G401.6 (cell line): ENCODE data around the gene CBLN1.
"Not testable (repeated sequence)": the region's sequence is repeated elsewhere in the genome, so short reads cannot be mapped to it uniquely, and the experiment has no call there.

Experiments used
- FAIRE-seq: peaks from 2 replicates; lab custom pipeline; 2012; peaks lifted over from hg19 to GRCh38; lab: Jason Lieb, UNC

Gene CBLN1

GRCh38 chr16:49277766-49278566 is 3.7 kb downstream of the CBLN1 start:
- no peak for FAIRE-seq

GRCh38 chr16:49277386-49277742 is 4.3 kb downstream of the CBLN1 start:
- FAIRE-seq = no peak

GRCh38 chr16:49276646-49277385 is 4.8 kb downstream of the CBLN1 start:
- FAIRE-seq = no peak

- FAIRE-seq = no peak
Measured at GRCh38 chr16:49275870-49276269, 5.8 kb downstream of the CBLN1 start.

- FAIRE-seq = no peak
Measured at GRCh38 chr16:49275050-49275730, 6.4 kb downstream of the CBLN1 start.

- FAIRE-seq = no peak
Measured at GRCh38 chr16:49274591-49274990, 7.0 kb downstream of the CBLN1 start.

GRCh38 chr16:49273771-49274170 is 7.9 kb downstream of the CBLN1 start:
- FAIRE-seq = no peak

GRCh38 chr16:49271363-49271762 is 10.3 kb downstream of the CBLN1 start:
- FAIRE-seq = no peak

- FAIRE-seq = no peak
Measured at GRCh38 chr16:49269201-49269600, 12.4 kb downstream of the CBLN1 start.

GRCh38 chr16:49268667-49269066 is 13.0 kb downstream of the CBLN1 start:
- no peak for FAIRE-seq

GRCh38 chr16:49262501-49262900 is 19.1 kb downstream of the CBLN1 start:
- FAIRE-seq = no peak

- no peak for FAIRE-seq
Measured at GRCh38 chr16:49261930-49262329, 19.7 kb downstream of the CBLN1 start.

- no peak for FAIRE-seq
Measured at GRCh38 chr16:49260956-49261530, 20.6 kb downstream of the CBLN1 start.

GRCh38 chr16:49260253-49260652 is 21.4 kb downstream of the CBLN1 start:
- FAIRE-seq = no peak

- FAIRE-seq = no peak
Measured at GRCh38 chr16:49259330-49259729, 22.3 kb downstream of the CBLN1 start.

GRCh38 chr16:49250689-49251088 is 30.9 kb downstream of the CBLN1 start:
- no peak for FAIRE-seq

GRCh38 chr16:49248227-49248626 is 33.4 kb downstream of the CBLN1 start:
- no peak for FAIRE-seq

- no peak for FAIRE-seq
Measured at GRCh38 chr16:49236216-49236615, 45.4 kb downstream of the CBLN1 start.

- not testable (repeated sequence) for FAIRE-seq
Measured at GRCh38 chr16:49228335-49228734, 53.3 kb downstream of the CBLN1 start.
